Hematopoietic multipotent progenitor cell treated with erythropoietin and hydrocortisone succinate and interleukin-3 and kit ligand, for 17 days (in vitro differentiated cells): Measurements from ENCODE around the gene FCHSD2.

Experiments used
- DNase-seq: peaks from one replicate; pipeline ENCODE4 v3.0.0-alpha.2; 2015; ENCODE audit warnings: low spot score

FCHSD2 gene

DNA sequence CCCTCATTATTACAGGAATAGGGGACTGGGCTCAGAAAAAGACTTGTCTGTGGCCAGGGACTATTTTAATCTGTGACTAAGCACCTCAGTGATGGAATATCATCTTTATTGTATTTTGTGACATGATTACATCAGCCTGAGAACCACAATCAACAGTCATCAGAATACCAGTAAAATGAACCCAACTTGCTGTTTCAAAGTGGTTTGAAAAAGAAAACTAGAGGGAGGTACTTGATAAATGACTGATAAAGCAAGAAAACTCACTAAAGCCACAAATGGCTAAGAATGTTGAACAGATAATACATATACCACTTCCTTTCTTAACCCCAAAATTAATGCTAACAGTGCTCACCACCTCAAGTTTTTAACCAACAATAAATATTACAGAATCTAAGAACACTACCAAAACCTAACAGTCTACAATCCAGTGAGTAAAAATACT lies 172.2 kb downstream of the FCHSD2 start:
- DNase-seq = no peak

DNA sequence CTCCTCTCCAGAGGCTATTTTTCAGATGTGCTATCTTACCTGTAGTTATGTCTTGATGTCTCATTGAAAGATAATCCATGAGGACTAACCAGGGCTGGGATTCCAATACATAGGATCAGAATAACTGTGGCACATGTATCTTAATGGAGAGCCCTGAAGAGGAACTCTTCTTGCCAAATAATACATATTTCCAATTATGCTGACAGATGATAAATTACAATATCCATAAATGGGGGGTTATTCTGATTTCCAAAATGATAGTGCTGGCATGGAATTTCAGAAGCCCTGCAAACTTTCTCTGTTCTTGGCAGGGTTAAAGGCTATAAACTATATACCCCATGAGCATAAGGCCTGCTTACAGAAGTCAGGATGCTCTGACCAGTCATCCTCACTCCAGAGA lies 173.7 kb downstream of the FCHSD2 start:
- no peak for DNase-seq

DNA sequence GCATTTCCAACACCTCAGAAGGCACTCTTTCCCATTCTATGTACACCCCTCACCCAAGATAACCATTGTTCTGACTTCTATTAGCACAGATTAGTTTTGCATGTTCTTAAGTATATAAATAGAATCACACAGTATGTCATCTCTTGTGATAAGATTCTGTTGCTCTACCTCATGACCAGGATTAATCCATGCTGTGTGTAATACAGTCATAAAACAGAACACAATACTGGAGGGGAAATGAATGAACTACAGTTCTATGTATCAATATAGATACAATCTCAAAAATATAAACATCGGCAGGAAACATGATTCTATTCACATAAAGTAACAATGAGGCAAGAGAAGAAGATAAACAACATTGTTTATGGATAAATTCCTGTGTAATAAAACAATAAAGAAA lies 176.4 kb downstream of the FCHSD2 start:
- DNase-seq = no peak

DNA sequence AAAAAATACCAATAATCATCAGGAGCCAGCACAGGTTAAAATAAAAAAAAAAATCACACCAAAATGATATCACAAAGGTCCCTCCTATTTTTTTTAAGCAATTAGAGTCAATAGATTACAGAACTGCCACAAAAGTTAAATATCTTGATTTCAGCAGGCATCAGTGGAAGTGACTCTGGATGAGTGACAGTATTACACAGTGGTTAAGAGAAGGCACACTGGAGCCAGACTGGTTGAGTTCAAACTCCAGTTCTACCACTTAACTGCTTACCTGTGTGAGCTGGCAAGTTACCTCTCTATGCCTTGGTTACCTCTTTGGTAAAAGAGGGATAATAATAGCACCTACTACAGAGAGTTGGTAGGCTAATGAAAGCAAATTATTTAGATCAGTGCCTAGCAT lies 179.4 kb downstream of the FCHSD2 start:
- no peak for DNase-seq

DNA sequence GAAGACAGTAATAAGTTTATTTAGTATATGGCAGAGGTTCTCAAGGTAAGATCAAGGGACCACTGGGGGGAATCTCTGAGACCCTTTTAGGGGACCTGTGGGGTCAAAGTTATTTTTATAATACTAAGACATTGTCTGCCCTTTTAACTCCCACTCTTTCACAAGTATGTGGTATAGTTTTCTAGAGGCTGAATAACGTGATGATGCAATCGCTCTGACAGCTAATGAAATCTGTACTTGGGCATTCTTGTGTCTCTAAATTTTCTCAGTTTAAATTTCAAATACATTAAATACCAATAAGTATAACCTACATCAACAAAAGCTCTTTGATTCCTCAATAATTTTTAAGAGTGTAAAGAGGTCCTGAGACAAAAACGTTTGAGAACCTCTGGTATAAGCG lies 180.0 kb downstream of the FCHSD2 start:
- no peak for DNase-seq

DNA sequence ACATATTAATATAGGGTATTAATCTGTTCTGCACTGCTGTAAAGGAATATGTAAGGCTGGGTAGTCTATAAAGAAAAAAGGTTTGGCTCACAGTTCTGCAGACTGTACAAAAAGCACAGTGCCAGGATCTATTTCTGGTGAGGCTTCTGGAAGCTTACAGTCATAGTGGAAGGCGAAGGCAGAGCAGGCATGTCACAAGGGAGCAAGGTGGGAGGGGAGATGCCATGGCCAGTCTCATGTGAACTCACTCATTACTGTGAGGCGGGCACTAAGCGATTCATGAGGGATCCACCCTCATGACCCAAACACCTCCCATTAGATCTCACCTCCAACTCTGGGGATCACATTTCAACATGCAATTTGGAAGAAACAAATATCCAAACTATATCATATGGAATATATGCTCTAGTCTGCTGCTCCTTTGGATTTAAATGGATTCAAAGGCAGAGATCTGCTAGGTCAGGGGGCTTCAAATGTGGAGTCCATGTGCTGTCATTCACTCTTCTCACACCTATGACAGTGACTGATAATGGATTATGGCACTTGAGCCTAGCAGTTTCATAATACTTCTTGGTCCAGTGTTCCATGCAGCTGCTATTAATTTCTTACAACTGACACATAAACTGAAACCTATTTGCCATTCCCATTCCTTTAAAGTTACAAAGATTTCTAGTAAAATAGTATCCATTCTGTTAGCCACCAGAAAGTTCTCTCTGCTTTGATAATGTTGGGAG lies 182.0 kb downstream of the FCHSD2 start:
- no peak for DNase-seq

DNA sequence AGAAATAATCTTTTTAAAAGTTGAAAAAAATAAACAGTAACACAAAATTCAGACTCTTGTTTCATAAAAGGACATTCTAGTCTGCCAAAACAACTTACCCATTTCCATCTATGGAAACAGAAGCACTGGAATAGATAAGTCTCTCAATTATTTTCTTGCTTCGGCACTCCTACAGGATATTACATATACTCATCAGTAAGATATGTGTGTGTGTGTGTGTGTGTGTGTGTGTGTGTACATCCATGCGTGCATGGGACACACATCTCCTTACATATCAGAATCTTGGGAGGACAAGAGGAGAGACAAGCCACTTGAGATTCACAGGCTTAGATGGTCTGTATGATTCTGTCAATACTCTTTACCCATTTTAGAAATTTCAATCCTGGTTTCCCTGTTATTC lies 183.3 kb downstream of the FCHSD2 start:
- no peak for DNase-seq

DNA sequence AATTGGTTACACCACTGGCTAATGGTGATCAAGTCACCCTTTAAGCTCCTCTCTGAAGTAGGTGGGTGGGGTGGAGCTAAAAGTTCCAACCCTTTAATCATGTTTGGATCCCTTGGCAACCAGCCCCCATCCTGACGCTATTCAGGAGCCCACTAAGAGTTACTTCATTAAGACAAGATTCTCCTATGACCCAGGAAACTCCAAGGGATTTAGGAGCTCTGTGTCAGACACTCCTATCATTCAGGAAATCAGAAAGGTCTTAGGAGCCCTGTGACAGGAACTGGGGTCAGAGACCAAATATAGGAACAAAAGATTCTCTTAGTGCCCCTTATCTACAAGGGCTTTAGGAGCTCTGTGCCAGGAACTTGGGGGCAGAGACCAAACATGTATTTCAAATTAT lies 186.7 kb downstream of the FCHSD2 start:
- DNase-seq = no peak

DNA sequence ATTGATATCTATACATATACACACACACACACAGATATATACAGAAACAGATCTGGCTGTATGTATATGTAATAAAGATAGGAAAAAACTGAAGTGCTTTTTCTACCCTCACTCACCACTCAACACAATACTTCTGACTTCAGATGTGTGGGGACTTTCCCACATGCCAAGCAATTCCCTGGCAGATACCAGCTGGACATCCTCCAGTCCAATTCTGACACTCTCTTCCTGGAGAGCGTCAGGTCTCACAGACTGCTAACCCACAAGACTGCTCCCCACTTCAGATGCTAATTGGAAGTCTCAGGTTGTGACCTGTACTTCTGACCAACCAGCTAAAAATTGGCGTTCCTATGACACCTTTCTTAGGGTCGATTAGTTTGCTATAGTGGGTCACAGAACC lies 187.3 kb downstream of the FCHSD2 start:
- no peak for DNase-seq

DNA sequence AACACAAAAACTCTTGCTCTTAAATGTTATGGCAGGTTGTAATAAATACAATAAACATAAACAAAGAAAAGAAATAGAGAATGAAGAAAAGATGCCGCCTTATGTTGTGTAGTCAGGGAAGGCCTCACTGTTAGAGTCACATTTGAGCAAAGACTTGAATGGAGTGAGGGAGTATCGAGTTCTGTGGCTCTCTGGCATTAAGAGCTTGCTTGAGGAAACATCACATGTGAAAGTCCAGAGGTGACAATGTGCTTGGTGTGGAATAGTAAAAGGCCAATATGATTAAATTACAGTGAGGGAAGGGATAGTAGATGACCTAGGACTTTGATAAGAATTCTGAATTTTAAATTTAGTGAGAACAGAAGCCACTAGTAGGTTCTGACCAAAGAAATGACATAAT lies 188.5 kb downstream of the FCHSD2 start:
- DNase-seq = no peak

DNA sequence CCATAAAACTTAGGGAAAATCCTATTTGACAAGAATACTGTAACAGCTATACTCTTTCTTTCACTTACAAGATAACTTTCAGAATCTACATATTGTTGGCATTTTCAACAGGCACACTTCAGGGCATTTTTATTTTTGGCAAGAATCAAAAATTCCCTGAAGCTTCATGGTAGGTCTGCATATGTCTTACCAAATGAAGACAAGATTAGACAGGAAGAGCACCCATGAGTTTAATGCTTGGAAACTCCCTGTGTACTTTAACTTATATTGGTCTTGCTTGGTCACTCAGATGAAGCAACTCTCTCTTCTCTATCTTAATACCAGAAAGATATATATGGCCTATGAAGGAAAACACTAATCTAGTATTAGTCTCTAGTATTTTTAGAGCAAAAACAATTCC lies 190.2 kb downstream of the FCHSD2 start:
- no peak for DNase-seq

DNA sequence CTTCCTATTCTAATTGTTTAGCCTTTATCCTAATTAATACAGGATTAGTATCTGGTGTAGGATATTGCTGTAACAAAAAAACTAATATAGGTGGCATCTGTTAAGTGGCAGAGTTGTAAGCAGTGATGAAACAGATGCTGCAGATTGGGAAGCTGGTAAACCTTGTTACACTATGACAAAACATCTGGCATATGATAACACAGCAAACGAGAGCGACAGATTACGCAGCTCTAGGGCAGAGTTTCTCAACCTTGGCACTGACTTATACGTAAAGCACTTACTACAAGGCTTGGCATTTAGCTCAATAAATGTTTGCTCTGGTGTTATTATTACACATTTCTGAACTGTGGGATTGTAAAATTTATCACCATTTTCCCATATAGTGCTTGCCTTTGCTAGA lies 190.9 kb downstream of the FCHSD2 start:
- DNase-seq = no peak

DNA sequence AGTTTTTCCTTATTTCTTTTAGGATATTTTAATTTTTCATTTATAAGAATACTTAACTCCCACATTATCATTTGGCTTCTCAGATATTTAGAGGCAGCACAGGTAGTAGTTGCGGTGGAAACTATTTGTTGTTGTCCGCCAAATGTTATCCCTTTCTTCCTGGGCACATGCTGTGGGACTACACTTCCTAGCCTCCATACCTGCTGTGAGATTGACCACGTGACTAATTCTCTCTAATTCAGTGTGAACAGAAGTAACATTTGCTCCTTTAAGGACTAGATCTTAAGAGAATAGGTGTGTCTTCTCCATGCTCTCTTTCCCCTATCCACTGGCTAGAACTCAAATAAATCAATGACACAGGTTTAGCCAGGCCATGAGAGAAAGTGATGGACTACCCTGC lies 191.4 kb downstream of the FCHSD2 start:
- no peak for DNase-seq

DNA sequence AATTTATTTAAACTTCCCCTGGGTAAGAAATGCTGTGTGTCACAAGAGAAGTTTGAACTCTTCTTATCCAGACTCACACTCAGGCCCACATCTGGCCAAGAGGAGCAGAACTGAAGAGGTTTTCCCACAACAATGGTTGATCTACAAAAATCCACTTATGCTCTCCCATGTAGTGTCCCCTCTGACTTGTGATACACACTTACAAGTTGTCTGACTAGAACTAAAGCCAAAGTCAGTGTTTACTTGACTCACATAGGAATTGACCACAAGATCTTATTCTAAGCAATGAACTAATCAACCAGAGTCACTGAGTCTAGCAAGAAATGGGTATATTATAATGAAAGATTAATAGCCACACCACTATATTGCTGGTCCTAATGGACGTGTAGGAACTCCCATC lies 194.9 kb downstream of the FCHSD2 start:
- no peak for DNase-seq

DNA sequence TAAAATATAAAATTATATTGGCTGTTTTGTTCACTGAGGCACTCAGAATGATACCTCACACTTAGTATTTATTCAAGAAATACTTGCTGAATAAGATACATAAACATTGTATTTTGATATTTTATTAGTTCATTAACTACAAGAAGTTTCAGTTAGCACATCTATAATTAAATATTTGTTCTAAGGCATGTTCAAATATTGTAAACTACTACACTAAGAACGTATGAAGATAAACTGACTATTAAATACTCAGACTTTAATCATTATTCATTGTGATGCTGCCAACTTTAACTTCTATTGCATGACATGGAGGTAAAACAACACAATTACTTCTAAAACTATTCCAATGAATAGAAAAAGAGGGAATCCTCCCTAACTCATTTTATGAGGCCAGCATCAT lies 198.5 kb downstream of the FCHSD2 start:
- no peak for DNase-seq

DNA sequence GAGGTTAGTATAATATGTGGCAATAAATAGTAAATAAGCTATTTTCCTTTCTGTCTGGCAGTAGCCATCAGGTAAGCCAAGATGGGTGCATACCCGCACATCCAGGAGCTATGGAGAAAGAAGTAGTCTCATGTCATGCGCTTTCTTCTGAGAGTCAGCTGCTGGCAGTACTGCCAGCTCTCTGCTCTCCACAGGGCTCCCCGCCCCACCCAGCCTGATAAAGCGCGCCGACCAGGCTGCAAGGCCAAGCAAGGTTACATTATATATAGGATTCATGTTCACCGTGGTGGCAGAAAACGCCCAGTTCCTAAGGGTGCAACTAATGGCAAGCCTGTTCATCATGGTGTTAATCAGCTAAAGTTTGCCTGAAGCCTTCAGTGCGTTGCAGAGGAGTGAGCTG lies 201.7 kb downstream of the FCHSD2 start:
- DNase-seq = no peak

DNA sequence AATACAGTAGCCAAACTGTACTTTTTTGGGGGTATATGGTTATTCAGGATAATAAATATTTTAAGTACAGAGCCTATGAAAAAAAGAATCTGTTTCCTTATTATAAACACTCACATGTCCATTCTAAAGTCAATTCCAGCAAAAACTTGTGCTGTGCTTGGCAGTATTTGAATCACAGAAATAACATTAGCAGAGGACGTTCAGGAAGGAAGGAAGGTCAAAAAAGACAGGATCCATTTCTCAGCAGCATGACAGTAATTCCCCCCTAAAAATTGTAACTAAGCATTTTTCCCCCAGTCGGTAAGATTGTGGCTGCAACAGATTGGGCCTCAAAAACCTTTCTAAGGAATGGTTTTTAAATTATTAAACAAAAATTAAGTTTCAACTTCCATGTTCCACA lies 203.1 kb downstream of the FCHSD2 start:
- DNase-seq = no peak

DNA sequence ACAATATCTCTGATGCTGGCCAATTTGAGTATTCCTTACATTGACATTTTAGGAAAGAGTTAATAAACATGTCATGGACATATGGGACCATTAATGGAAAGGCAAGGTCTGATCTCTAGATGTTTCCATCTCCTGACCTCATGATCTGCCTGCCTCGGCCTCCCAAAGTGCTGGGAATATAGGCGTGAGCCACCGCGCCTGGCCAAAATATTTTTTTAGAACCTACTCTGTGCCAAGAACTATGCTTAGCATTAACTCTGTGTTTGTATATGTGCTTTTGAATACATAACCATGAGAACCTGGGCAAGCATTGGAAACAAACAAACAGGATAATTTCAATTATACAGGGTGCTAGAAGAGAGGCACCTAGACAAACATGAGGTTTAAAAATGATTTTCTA lies 204.7 kb downstream of the FCHSD2 start:
- DNase-seq = no peak

DNA sequence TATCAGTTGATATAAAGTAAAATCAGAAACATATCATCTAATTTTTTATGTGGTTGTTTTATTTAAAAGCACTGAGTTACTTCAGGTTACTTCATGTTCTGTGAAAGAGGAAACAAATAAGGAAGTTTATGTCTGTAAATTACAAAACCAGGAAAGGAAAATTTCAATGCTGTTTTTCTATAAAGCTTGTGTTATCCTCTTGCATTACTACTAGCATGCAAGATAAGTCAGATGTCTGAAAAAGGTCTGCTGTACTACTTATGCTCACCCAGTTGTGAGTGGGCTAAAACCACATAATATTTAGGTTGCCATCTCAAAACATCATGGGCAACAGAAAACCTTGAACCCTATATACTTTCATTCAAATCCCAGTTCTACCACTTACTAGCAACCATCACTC lies 206.4 kb downstream of the FCHSD2 start:
- no peak for DNase-seq

DNA sequence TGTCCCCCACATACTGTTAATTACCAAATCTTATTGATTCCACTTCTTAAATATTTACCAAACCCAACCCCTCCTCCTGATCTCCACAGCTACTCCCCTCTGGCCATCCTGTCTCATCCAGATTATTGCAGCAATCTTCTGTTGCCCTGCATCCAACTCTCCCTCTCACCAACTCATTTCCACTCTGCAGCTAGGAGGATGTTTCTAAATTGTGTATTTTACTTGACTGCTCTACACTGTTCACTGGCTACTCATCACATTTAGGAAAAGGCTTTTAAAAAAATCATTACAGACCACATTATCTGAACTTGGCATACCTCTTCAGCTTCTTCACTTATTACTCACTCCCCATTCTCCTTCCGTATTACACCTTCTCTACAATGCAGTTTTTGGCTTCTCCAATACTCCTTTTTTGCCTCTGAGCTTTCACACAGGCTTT lies 210.0 kb downstream of the FCHSD2 start:
- no peak for DNase-seq

DNA sequence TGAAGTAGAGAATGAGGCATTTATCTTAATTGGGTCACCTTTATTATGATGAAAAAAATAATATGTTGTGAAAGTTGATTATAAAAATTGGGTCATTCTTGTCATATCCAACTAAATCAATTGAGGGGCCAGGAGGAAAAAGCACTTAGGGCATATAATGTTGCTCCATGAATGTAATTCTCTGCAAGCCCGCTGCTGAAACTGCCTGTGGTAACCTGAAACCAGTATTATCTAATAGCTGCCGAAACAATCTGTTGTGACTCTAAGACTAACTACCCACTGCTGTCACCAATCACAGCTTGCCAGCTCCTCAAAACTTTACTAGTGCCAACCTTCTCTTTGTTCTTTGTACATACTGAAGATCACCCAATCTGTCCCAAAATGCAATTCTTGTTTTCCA lies 212.1 kb downstream of the FCHSD2 start:
- no peak for DNase-seq

DNA sequence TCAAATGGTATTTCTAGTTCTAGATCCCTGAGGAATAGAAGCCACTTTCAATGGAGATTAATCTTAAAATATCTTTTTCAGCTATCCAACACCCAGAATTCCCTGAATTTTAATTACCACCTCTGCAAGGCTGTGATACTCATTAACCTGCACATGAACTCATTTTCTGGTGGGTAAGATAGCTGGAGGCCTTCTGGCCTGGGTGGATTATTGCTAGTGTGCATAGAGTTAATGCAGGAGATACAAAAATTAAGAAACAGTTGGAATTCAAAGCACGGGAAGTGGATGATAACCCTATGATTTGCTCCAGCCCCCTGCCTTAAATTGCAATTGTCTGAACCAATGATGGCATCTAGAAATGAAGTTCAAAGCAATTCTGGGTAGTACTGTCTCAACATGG lies 212.9 kb downstream of the FCHSD2 start:
- DNase-seq = no peak

DNA sequence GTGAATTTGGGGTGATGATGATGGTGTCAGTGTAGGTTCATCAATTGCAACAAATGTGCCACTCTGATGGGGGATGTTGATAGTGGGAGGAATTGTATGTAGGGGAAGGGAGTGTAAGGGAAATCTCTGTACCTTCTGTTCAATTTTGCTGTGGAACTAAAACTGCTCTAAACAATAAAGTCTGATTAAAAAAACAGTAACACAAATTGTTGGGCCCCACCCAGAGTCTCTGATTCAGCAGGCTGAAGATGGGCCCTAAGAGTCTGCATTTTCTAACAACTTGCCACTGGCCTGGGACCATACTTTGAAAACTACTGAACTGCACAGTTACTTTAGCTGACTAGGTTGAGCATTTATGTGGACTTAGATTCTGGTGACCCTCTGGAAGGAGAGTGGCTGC lies 214.7 kb downstream of the FCHSD2 start:
- no peak for DNase-seq

DNA sequence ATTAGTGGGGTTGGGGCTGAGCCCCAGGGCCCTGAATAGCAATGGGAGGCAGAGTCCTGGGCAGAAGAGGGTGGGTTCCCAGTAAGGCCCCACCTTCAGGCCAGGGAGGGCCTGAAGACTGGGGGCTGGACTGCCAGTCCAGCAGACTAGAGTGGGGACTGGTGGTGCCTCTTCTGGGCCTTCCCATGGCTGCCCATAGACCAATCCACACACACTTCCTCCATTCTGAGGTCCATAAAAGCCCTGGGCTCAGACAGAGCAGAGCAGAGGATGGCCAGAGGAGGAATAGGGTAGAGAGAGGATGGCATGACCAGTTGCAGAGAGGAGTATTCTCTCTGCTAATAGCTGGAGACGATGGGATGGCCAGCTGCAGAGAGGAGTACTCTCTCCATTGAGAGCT lies 216.0 kb downstream of the FCHSD2 start:
- DNase-seq = no peak

DNA sequence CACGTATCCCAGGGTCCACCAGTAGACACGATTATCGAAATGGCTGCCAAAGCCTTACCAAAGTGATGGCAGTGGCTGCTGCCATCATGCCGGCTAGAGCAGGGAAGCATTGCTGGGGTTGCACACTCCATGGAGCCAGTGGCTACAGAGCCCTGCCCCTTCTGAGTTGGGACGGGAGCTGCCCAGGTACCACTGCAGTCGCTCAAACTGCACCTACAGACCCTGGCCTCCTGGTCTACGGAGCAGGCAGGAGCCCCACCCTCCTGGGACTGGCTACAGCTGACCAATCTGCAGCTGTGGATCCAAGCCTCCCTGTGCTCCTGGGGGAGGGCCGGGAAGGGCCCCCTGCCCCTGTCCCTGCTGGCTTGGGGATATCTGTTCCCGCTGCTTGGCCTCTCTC lies 216.5 kb downstream of the FCHSD2 start:
- no peak for DNase-seq
